Measurements from ENCODE around the gene TBCC.

DNA sequence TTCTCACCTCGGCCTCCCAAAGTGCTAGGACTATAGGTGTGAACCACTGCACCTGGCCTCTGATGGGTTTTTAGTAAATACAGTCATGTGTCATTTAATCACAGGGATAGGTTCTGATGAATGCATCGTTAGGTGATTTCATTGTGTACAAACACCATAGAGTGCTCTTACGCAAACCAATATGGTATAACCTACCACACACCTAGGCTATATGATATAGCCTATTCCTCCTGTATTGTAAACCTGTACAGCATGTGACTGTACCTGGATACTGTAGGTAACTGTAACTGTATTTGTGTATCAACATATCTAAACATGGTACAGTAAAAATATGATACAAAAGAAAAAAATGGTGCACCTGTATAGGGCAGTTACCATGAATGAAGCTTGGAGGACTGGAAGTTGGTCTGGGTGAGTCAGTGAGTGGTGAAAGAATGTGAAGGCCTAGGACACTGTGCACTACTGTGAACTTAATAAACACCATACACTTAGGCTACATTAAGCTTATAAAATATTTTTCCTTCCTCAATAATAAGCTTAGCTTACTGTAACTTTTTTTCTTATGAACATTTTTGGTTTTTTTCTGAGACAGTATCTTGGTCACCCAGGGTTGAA, 45.9 kb upstream of the TBCC start:
- TF ChIP-seq ZNF343 (CRISPR knock-in tag; IDR thresholded peaks at IDR 0.05) (no peak), POLR2A (IDR thresholded peaks at IDR 0.05; ENCODE audit: insufficient read depth in 1 of 2, low read depth in 2 of 2, low read length in 2 of 2) (peak in 1 of 2 experiments; percentile 39; a peak in 1 of 4 replicates)
